Dedifferentiated amniotic fluid mesenchymal stem cell (primary cell): ENCODE data around the gene ZNF786.

ENCODE experiments used
- DNase-seq: peaks from one replicate; pipeline ENCODE4 v3.0.0-alpha.2; 2016; ENCODE audit errors: extremely low spot score

The ZNF786 gene

GRCh38 chr7:149028346-149029109 is 62.0 kb downstream of the ZNF786 start, which contains the start of gene PDIA4:
TSS of gene PDIA4 (minus strand) at chr7:149028505. CDS start at chr7:149028408, 97 bp downstream.
- DNase-seq, result peak; percentile 98

GRCh38 chr7:149027611-149028345 is 62.7 kb downstream of the ZNF786 start:
- peak; percentile 21 for DNase-seq

GRCh38 chr7:149027055-149027454 is 63.5 kb downstream of the ZNF786 start:
- no peak for DNase-seq

GRCh38 chr7:149023662-149024061 is 66.9 kb downstream of the ZNF786 start:
- no peak for DNase-seq

GRCh38 chr7:149022756-149023360 is 67.7 kb downstream of the ZNF786 start:
- DNase-seq, result no peak

GRCh38 chr7:149021725-149022062 is 68.8 kb downstream of the ZNF786 start:
- no peak for DNase-seq

GRCh38 chr7:149020483-149020882 is 70.0 kb downstream of the ZNF786 start:
- no peak for DNase-seq
